Panc1 (cell line): ENCODE measurements around the gene C1orf159. TPM values are rescaled to one million over a fixed set of nuclear protein-coding genes. Genes with fewer than 3 reads are reported as not detected.
"Not testable (repeated sequence)": the region's sequence is repeated elsewhere in the genome, so short reads cannot be mapped to it uniquely, and the experiment has no call there.

Experiments
- ATAC-seq: fragments of 200-7000 bp; cut with Tn5 transposase; 2 replicates; pipeline ENCODE4 v1.9.1; 2020; ENCODE audit warnings: mild to moderate bottlenecking, moderate library complexity
- BruUV-seq: library from RNA; stranded (reverse); fragments of 400-500 nt; replicated peaks from 2 replicates; lab custom pipeline; 2021; lab: Mats Ljungman, UMichigan
- CTCF ChIA-PET: fragments of 300-600 bp; sonication (Branson Sonifier 250); formaldehyde crosslinking; loops from one replicate; lab custom pipeline; 2022; ENCODE audit warnings: antibody characterized with exemption; lab: Charles Lee
- POLR2A ChIA-PET: fragments of 300-600 bp; sonication (Branson Sonifier 250); formaldehyde crosslinking; loops from one replicate; lab custom pipeline; 2022; ENCODE audit warnings: antibody characterized with exemption; lab: Charles Lee
- DNase-seq: peaks from one replicate; pipeline ENCODE4 v3.0.0-alpha.2; 2010; ENCODE audit warnings: low read depth, low spot score
- H3K27ac ChIP-seq: 2 replicates; pipeline ENCODE4 v1.5.1; 2011; ENCODE audit warnings: mild to moderate bottlenecking, low read length, inconsistent platforms
- H3K27me3 ChIP-seq: fragments of 200-500 bp; sonication (Bioruptor generic); 2 replicates; pipeline ENCODE4 v1.6.0; 2014; ENCODE audit warnings: low read length, inconsistent platforms; ENCODE audit not compliant: control insufficient read depth, insufficient read depth
- H3K36me3 ChIP-seq: fragments of 200-500 bp; sonication (Bioruptor generic); 2 replicates; pipeline ENCODE4 v1.5.1; 2014; ENCODE audit warnings: inconsistent platforms, mild to moderate bottlenecking, low read length, moderate library complexity; ENCODE audit not compliant: control insufficient read depth, insufficient read depth
- H3K4me1 ChIP-seq: 2 replicates; pipeline ENCODE4 v1.5.1; 2011; ENCODE audit warnings: inconsistent platforms, mild to moderate bottlenecking, low read length, moderate library complexity; ENCODE audit not compliant: control insufficient read depth, insufficient read depth
- H3K4me3 ChIP-seq, 2 experiments: 2 replicates each; pipeline ENCODE4 v1.5.1; 2011 to 2012; ENCODE audit warnings: low read depth in 2 of 2, low read length in 2 of 2, mild to moderate bottlenecking in 2 of 2, inconsistent platforms in 1 of 2, moderate library complexity in 1 of 2
- H3K9me3 ChIP-seq: fragments of 200-500 bp; sonication (Bioruptor generic); 2 replicates; pipeline ENCODE4 v1.5.1; 2014; ENCODE audit warnings: low read depth, mild to moderate bottlenecking, inconsistent platforms, low read length, moderate library complexity; ENCODE audit not compliant: control insufficient read depth, insufficient read depth
- POLR2AphosphoS5 ChIP-seq: IDR thresholded peaks from 2 replicates; pipeline ENCODE4 v1.6.1; 2012; ENCODE audit warnings: mild to moderate bottlenecking, low read depth, low read length, moderate library complexity
- REST ChIP-seq, 2 experiments: IDR thresholded peaks; 2 replicates each; pipeline ENCODE4 v1.6.1; 2011 to 2012; ENCODE audit warnings: low read depth in 2 of 2, control low read depth in 1 of 2, low read length in 1 of 2, mild to moderate bottlenecking in 1 of 2, moderate library complexity in 1 of 2; ENCODE audit not compliant: insufficient read depth in 1 of 2
- SIN3A ChIP-seq: IDR thresholded peaks from 2 replicates; pipeline ENCODE4 v1.6.1; 2012; ENCODE audit warnings: low read depth, mild to moderate bottlenecking, low read length, moderate library complexity, borderline replicate concordance; ENCODE audit not compliant: insufficient read depth
- TCF7L2 ChIP-seq: IDR thresholded peaks from 2 replicates; pipeline ENCODE4 v1.6.1; 2011; ENCODE audit warnings: mild to moderate bottlenecking, low read depth, low read length, inconsistent platforms
- in situ Hi-C: cut with HindIII; loops from 2 replicates; pipeline ENCODE4 v1.10.0; 2016; ENCODE audit warnings: low sequenced_read_pairs, low pct_unique_long_range_greater_than_20kb
- intact Hi-C: fragments of 100-400 bp; cut with micrococcal nuclease; formaldehyde crosslinking; loops from one replicate; pipeline ENCODE4 v1.10.0; 2022; ENCODE audit not compliant: unreplicated experiment
- total RNA-seq: library from RNA; stranded (reverse); gene quantifications from one replicate; pipeline ENCODE4 v1.2.1, GENCODE V29; 2021; ENCODE audit not compliant: unreplicated experiment
- TF ChIP-seq, protein P1 (sequence below): fragments of 450-650 bp; IDR thresholded peaks from 2 replicates; pipeline ENCODE4 v1.5.1; 2017; ENCODE audit warnings: mild to moderate bottlenecking

The C1orf159 gene
- total RNA-seq, 1 experiment from 2014 or later: 28.8 TPM

GRCh38 chr1:1142352-1142751 is 26.5 kb upstream of the C1orf159 start:
- DNase-seq, H3K36me3 ChIP-seq, POLR2A ChIA-PET, in situ Hi-C loops, H3K9me3 ChIP-seq, ATAC-seq, BruUV-seq, H3K27me3 ChIP-seq, H3K27ac ChIP-seq, intact Hi-C loops, CTCF ChIA-PET, H3K4me1 ChIP-seq, H3K4me3 ChIP-seq: not testable (repeated sequence)

GRCh38 chr1:1141911-1142250 is 26.0 kb upstream of the C1orf159 start:
- no peak overlapping the region for H3K27ac ChIP-seq
- no peak overlapping the region for H3K4me3 ChIP-seq
- no TSS peak for BruUV-seq
- H3K4me1 ChIP-seq: no peaks in the 10 kb centered on the region; the same call in 1 of the 2 replicates
- no peaks in the 10 kb centered on the region for H3K9me3 ChIP-seq
- intact Hi-C loops: no loop called here
- ChIA-PET POLR2A (no interaction called here), CTCF (no interaction called here)
- DNase-seq (no peak), ATAC-seq (no peak)
- H3K27me3 ChIP-seq: no peaks in the 10 kb centered on the region
- TF ChIP-seq TCF7L2: no peak
- no peak for TF ChIP-seq REST (IDR thresholded peaks at IDR 0.05; ENCODE audit: insufficient read depth in 1 of 2, low read depth in 2 of 2, low read length in 1 of 2)
- TF ChIP-seq POLR2AphosphoS5: no peak
- TF ChIP-seq SIN3A: no peak
- TF ChIP-seq, protein P1, sequence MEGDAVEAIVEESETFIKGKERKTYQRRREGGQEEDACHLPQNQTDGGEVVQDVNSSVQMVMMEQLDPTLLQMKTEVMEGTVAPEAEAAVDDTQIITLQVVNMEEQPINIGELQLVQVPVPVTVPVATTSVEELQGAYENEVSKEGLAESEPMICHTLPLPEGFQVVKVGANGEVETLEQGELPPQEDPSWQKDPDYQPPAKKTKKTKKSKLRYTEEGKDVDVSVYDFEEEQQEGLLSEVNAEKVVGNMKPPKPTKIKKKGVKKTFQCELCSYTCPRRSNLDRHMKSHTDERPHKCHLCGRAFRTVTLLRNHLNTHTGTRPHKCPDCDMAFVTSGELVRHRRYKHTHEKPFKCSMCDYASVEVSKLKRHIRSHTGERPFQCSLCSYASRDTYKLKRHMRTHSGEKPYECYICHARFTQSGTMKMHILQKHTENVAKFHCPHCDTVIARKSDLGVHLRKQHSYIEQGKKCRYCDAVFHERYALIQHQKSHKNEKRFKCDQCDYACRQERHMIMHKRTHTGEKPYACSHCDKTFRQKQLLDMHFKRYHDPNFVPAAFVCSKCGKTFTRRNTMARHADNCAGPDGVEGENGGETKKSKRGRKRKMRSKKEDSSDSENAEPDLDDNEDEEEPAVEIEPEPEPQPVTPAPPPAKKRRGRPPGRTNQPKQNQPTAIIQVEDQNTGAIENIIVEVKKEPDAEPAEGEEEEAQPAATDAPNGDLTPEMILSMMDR: no peak
- in situ Hi-C loops: no loop called here
- no peaks in the 10 kb centered on the region for H3K36me3 ChIP-seq

- Histone ChIP-seq H3K27me3 (no peaks in the 10 kb centered on the region), H3K27ac (no peak overlapping the region), H3K36me3 (no peaks in the 10 kb centered on the region), H3K4me1 (no peaks in the 10 kb centered on the region; the same call in 1 of the 2 replicates), H3K4me3 (no peak overlapping the region), H3K9me3 (no peaks in the 10 kb centered on the region)
- no TSS peak for BruUV-seq
- DNase-seq (no peak), ATAC-seq (no peak)
- CTCF ChIA-PET: no interaction called here
- in situ Hi-C loops: no loop called here
- POLR2A ChIA-PET: no interaction called here
- TF ChIP-seq, protein P1: no peak
- no peak for TF ChIP-seq REST (IDR thresholded peaks at IDR 0.05; ENCODE audit: insufficient read depth in 1 of 2, low read depth in 2 of 2, low read length in 1 of 2)
- no peak for TF ChIP-seq SIN3A
- TF ChIP-seq TCF7L2: no peak
- no peak for TF ChIP-seq POLR2AphosphoS5
- intact Hi-C loops: no loop called here
Observed at GRCh38 chr1:1141244-1141910, 25.5 kb upstream of the C1orf159 start.
